GM19324 (cell line): ENCODE data around the gene UBTD2.
"Not testable (repeated sequence)": the region's sequence is repeated elsewhere in the genome, so short reads cannot be mapped to it uniquely, and the experiment has no call there.

Experiments
- ATAC-seq: cut with Tn5 transposase; IDR thresholded peaks from one replicate; pipeline ENCODE4 v1.9.1; 2021; ENCODE audit warnings: mild to moderate bottlenecking, moderate library complexity; ENCODE audit not compliant: unreplicated experiment, low FRiP score

Gene UBTD2

DNA sequence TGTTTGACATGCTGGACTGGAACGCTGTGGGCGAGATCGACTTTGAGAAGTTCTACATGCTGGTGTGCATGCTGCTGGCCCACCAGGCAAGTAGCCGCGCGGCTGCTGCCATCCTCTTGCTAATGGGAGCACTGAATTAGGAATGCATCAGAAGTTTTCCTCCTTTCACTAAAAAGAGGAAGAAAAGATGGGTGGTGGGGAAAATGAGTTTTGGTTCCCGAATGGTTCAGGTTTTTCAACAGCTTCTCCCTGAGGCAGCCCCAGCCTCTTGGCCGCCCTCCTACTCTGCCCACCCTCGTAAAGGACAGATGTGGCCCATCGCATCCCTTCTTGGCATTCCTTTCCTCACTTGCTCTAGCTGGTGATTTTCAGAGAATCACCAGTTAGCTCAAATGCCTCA is 84.1 kb downstream of the UBTD2 start:
- ATAC-seq: no peak

DNA sequence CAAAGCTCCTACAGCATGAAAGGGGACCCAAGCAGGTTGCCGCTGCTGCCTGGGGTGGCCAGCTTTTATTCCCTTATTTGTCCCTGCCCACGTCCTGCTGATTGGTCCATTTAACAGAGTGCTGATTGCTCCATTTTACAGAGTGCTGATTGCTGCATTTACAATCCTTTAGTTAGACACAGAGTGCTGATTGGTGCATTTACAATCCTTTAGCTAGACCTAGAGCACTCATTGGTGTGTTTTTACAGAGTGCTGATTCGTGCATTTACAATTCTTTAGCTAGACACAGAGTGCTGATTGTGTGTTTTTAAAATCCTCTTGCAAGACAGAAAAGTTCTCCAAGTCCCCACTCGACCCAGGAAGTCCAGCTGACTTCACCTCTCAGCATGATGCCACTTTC is 85.8 kb downstream of the UBTD2 start:
- ATAC-seq: not testable (repeated sequence)

DNA sequence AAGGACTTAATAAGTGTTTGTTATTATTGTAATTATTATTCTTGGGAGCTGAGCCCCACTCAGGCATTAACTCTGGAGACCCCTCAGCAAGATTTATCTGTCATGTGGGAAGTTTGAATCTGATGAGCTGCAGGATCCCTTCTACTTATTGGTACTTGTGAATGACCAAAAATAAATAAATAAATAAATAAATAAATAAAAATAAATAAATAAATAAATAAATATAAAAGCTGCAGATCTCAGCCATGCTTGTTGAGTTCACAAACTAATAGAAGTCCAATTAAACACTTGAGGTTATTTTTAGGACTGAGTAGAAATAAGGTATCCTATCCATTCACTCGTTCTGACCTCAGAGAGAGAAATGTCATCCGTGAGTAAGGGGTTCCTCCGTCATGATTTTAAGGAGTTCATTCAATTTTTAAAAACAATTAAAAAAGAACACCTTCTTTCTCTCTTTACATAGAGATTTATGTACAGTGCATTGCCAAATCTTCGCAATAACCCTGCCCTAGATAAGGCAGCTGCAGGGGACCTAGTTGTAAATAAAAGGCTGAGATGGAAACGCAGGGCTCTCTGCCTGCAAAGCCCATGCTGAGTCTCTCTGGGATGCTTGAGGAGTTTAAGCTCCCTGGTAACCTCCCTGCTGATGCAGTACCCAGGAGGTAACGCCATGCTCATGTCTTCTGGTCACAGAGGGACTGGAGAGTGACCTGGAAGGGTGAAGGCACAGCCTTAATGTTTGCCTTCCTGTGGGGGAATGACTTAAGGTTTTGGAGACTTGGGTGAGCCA is 88.4 kb downstream of the UBTD2 start:
- no peak for ATAC-seq

DNA sequence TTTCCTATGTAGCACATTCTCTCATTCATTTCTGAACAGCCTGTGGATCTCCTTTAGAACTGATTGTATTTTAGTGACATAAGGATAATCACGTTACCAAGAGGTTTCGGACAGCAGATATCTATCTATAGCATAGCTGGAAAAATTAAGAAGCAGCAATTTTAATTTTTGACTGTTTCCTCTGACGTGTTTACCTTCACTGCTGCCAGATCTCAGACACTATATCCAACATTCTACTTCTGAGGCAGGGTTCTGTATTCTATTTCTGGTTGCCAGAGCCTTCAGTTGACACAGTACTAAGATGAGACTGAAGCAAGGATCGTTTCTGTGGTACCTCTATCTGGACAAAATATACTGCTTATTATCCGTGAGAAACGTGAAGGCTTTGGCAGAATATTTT is 89.7 kb downstream of the UBTD2 start, which contains the start of gene EFCAB9:
Gene EFCAB9, plus strand, starts transcription at position 301 of the 400 bp plus-strand sequence. Its CDS starts 1 bp downstream, at position 302.
- no peak for ATAC-seq

DNA sequence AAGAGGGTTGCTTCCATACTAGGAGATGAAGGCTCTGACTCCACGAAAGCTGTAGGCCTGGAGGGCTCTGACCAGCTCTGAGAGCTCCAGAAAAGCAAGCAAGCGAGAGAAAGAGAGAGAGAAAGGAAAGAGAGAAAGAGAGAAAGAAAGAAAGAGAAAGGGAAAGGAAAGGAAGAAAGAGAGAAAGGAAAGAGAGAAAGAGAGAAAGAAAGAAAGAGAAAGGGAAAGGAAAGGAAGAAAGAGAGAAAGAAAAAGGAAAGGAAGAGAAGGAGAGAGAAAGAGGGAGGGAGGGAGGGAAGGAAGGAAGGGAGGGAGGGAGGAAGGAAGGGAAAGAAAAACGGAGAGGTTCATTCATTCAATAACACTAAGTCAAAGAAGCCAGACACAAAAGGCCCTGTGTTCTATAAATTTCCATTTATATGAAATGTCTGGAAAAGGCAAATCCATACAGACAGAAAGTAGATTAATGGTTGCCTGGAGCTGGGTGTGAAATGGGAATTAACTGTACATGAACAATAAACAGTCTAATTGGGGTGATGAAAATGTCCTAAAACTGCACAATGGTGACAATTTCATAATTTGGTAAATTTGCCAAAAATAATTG is 93.8 kb downstream of the UBTD2 start:
- ATAC-seq: no peak

DNA sequence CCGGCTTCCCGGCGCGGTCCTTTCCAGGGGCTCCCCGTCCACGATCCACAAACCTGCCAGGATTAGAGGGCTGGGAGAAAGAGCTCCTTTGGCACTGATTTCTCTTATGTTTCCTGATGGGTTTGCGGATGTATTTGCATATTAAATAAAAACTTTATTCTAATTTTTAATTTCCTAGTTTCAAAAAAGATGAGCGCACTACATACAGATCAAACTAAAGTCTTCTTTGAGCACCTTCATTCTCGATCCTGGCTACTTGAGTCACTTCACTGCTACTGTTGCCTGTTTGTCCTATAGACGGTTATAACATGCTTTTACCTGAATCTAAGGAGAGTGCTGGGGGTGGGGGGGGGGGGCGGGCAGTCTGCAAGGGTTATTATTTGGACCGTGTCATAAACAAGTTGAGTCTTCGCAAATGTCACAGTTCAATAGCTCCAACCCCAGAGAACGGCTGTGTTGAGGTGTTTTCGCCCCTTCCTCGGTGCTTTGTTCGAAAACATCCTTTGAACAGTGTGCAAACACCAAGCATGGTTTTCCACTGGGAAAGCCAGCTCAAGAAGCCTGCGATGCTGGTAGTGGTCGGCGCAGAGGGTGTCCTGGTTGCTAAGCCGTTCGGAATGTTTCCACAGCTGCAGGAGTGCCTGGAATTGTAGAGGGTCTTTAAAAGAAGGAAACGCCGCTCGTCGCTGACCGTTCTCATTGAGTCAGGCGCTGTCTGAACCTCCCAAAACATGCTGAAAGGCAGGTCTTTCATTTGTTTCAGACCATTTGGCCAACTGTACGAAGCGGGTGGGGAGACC is 94.5 kb downstream of the UBTD2 start:
- ATAC-seq: no peak

DNA sequence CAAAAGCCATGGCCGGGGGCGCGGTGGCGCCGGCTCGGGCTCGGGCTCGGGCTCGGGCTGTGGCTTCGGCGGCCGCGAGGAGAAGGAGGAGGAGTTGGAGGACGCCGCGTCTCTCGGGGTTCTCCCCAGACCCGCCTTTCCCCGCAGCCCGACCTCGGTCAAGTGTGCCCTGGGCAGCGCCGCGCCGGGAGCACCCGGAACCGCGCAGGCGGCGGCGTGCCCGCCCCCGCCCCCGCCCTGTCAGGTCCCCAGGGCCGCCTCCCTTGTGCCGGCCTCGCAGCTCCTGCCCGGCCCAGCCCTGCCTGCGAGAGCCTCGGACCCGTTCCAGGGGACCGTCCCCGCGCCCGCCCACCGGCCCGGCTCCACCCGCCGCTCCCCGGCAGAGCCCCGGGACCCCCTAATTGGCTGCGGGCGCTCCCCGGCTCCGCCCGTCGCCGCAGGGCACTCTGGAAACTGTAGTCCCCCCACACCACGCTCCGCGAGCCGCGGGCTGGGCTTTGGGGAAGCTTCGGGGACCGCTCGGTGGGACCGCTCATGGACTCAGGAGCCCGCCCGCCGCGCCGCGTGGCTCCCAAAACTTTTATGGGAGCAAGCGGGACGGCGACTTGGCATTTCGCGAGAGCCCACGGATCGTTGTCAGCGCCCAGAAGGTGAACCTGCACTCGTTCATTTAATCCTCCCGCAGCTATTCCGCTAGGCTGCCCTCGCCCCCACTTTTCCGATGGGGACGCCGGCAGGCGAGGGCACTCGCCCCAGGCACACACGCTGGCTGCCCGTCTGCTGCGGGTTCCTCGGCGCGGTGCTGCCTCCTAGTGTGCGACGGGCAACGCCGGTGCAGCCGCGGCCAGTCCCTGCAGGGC is 95.3 kb downstream of the UBTD2 start, which contains the start of gene STK10:
Gene STK10, minus strand, starts transcription at position 192 of the 860 bp plus-strand sequence. Its CDS starts 182 bp downstream, at position 10.
- ATAC-seq: peak; percentile 86

DNA sequence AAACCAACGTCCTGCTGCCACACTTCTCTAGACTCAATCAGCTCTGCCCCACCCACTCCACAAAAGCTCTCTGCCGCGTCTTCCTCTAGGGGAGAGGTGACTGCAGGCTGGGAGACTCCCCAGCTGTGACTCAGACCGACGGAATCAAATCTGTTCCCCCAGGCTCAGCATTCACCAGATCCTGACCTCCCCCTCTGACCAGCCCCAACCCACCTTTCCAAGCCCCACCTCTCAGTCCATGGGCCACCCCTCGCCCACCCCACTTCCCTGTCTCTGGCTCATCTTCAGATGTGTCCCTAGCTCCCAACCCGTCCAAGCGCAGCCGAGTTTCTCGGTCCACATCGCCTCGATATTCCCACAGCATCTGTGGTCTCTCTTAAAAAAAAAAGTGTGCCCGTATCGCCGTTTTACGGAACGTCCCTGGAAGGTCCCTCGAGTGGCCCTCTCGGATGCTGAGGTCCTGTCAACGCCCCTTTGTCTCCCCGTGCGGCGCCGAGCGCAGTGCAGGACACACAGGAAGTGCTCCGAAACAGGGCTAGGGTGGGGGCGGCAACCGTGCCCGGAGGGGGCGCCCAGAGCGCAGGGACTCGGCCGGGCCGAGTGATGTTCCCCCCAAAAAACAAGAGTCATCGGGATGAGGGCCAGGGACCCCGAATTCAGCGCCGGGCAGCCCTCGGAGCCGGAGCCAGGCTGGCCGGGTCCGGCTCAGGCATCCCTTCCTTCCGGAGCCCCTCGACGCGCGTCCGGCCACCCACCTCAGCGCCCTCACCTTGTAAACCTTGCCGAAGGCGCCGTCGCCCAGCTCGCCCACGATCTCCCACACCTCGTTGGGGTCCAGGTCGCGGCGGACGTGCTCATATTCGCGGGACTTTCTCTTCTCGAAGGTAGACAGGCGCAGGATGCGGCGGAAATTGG is 96.2 kb downstream of the UBTD2 start:
- peak; percentile 18 for ATAC-seq

DNA sequence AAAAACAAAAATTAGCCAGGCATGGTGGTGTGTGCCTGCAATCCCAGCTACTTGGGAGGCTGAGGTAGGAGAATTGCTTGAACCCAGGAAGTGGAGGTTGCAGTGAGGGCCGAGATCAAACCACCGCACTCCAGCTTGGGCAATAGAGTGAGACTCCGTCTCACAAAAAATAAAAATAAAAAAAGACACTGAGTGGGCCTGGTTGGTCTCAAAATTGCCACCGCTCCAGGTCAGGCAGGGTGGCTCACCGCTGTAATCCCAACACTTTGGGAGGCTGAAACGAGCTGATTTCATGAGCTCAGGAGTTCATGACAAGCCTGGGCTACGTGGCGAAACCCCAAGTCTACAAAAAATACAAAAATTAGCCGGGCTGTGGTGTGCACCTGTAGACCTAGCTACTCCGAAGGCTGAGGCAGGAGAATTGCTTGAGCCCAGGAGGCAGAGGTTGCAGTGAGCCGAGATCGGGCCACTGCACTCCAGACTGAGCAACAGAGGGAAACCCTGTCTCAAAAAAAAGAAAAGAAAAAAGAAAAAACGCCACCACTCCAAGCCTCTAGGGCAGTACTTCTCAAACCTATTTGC is 97.4 kb downstream of the UBTD2 start:
- no peak for ATAC-seq

DNA sequence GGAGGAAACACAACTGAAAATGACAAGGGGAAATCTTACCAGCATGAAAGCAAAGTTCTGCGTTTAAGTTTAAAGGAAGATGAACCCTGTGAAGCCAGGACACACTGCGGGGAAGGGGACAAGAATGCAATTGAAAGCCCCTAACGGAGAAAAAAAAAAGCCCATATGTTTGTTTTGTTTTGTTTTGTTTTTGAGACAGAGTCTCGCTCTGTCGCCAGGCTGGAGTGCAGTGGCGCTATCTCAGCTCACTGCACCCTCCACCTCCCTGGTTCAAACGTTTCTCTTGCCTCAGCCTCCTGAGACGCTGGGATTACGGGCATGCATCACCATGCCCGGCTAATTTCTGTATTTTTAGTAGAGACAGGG is 98.5 kb downstream of the UBTD2 start:
- no peak for ATAC-seq

DNA sequence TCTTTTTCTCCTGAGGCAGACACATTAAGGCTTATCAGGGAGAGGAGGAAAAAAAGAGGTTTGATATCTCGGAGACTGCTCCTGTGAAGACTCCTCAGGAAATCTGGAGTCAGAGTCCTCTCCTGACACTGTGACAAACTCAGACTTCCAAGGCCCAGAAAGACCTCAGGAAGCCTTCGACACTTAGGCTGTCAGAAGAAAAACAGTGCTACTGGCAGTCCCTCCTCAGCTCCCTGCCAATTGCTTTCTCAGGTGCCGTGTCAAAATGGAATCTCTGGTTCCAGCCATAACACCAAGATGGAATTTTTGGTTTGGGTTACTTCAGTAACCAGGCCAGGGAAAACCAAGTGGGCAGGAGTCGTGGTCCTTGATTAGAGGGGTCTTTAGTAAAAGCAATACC is 99.7 kb downstream of the UBTD2 start:
- no peak for ATAC-seq

DNA sequence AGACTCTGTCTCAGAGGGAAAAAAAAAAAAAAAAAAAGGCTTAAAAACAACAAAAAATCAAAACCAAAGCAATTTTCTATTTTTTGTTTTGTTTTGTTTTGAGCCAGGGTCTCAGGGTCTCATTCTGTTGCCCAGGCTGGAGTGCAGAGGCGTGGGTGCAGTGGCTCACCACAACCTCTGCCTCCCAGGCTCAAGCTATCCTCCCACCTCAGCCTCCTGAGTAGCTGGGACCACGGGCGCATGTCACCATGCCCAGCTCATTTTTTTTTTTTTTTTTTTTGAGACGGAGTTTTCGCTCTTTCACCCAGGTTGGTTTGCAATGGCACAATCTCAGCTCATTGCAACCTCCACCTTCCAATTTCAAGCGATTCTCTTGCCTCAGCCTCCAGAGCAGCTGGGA is 101.3 kb downstream of the UBTD2 start:
- no peak for ATAC-seq

DNA sequence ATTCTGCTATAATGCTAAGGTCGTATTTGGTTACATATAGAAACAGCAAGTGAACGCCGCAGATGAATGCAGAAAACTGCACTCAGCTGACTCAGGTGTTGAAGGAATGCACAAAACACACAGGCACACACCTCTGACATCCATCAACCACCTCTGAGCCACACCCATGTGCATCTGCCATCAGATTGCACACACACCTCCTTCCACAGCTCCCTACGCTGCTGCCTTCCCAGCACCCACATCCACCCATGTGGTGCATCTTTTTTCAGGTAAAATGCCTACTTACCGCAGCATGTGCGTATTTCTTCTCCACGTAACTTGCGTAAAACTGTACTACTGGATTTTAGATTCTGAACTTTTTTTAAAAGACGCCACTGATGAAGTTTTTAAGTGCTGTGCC is 102.6 kb downstream of the UBTD2 start:
- ATAC-seq: no peak

DNA sequence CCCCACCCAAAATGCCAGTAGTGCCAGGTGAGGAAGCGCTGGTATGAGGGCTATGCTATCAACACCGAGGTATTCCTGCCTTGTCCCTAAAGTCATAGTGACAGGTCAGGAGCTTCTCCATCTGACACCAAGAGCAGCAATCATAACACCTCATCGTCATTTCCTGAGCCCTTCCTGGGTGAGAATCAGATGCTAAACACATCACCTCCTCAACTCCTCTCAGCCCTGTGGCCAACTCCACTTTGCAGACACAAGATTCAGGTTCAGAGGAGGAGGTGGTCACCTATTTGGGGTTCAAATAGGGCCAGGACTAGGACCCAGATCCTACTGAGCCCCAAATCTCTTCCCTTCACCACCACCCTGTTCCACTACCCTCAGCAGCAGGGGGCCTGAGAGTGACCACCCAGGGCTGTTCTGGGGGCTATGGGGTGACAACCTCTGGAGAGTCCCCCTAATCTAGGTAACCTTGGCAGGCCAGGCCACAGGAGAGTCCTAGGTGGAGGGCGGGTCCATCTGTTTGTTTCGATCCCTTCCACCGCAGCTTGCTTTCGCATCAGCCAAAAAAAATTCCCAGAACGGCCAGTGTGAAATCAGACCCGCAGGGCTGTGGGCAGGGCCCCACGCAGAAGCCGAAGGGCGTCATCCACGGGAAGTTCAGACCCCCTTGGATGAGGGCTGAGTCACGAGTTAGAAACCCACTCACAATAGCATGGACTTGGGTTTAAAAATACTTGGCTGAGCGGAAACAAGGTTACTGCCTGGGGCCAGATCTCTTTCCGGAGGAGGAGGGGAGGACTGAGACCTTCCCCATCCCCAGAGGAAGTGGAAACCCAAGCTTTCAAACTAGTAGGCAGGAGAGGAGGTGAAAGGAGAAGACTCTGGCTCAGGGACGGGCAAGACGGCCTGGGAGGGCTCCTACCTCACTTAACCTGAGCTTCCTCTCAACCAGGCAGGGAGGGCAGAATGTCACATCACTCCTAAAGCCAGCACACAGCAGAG is 104.3 kb downstream of the UBTD2 start:
- ATAC-seq: peak; percentile 33

DNA sequence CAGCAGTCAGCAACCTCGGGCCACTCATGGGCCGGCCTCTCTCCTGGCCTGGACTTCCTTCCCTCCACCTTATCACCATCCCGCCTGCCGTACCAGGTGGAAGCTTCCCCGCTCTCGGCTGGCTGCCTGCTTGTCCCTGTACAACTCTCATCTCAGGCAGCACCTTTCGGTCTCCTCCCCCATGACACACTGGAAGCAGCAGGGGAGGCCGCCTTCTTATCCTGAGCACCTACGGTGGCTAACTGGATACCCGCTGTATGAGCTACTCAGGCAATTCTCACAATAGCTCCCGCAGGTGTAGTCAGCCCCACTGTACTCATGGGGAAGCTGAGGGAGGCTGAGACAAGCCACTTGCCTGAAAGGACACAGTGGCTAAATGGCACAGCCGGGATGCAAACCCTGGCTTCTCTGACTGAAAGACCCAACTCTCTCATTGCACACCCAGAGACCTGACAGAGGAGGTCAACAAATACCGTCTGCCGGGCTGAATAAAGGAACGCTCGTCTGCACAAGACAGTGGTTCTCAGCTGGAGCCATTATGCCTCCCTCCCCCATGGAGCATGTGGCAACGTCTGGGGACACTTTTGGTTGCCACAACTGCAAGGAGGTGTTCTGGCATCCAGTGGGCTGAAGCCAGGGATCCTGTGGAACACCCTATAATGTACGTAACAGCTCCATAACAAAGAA is 105.1 kb downstream of the UBTD2 start:
- no peak for ATAC-seq

DNA sequence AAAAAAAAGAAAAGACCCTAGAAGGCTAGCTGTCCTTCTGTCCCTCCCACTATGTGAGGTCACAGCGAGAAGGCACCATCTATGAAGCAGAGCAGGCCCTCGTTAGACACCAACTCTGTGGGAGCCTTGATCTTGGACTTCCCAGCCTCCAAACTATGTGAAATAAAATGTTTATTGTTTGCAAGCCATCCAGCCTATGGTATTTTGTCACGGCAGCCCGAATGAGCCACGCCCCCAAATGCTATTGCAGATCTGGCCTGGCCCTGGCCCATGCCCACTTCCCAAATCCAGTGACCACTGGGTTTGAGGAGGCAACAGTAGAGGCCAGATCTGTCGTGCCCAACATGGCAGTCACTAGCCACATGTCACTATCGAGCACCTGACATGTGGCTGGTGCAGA is 106.4 kb downstream of the UBTD2 start:
- no peak for ATAC-seq

DNA sequence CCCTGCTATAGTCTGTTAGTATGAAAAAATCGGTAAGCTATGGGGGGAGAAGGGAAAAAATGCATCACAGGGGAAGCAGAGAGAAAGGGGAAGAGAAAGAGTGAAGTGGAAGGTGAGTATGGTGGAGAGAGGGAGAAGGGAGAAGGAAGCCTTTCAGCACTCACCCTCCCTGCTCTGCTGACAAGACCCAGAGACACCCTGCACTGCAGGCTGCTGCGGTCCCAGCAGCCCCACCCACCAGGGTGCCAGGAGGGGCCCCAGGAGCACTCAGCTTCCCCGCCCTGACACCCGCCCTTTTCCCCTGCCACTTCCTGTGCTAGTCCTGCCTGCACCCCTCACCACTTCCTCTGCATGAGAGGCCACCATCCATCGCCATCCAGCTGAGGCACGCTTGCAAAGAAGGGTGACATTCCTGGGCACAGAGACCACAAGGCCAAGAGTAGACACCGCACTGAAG is 108.3 kb downstream of the UBTD2 start:
- ATAC-seq: peak; percentile 70
